Measurements from ENCODE around the gene TMEM132D.

- no peak for TF ChIP-seq CTCF (IDR thresholded peaks at IDR 0.05)
- TF ChIP-seq POLR2A (IDR thresholded peaks at IDR 0.05): no peak
Measured at GRCh38 chr12:129657179-129657578, 246.6 kb downstream of the TMEM132D start.

Data from body of pancreas (tissue), 4 donors.